Measurements from ENCODE around the gene TTYH3.

The TTYH3 gene

GRCh38 chr7:2640482-2640830 lies 8.7 kb downstream of the TTYH3 start:
- TF ChIP-seq FOXA1 (IDR thresholded peaks at IDR 0.05) (no peak), FOXK2 (IDR thresholded peaks at IDR 0.05) (no peak), L3MBTL2 (conservative IDR thresholded peaks at IDR 0.05) (no peak), HDGF (IDR thresholded peaks at IDR 0.05; ENCODE audit: borderline replicate concordance) (no peak), SUZ12 (IDR thresholded peaks at IDR 0.05) (no peak), LEF1 (IDR thresholded peaks at IDR 0.05; ENCODE audit: borderline replicate concordance) (no peak), NFRKB (IDR thresholded peaks at IDR 0.05) (no peak)
- POLR2A ChIA-PET, result no interaction called here
- DNase-seq (ENCODE audit: extremely low spot score), result no peak
- CTCF ChIA-PET, result no interaction called here

- DNase-seq (ENCODE audit: extremely low spot score), result no peak
- CTCF ChIA-PET, result no interaction called here
- POLR2A ChIA-PET, result no interaction called here
- TF ChIP-seq L3MBTL2 (conservative IDR thresholded peaks at IDR 0.05) (no peak), CTBP1 (IDR thresholded peaks at IDR 0.05; ENCODE audit: borderline replicate concordance) (no peak), LEF1 (IDR thresholded peaks at IDR 0.05; ENCODE audit: borderline replicate concordance) (no peak), ZNF384 (IDR thresholded peaks at IDR 0.05) (no peak)
Observed at GRCh38 chr7:2640846-2641316, 9.1 kb downstream of the TTYH3 start.

- CTCF ChIA-PET, result interaction anchor here (1.9 kb wide), 1 partner anchor 9 kb away, joined by 9 read pairs; no protein-coding TSS in a partner anchor
- no peak for TF ChIP-seq HDGF (IDR thresholded peaks at IDR 0.05; ENCODE audit: borderline replicate concordance)
- TF ChIP-seq TARDBP (IDR thresholded peaks at IDR 0.05), result no peak
- no peak for TF ChIP-seq FOXK2 (IDR thresholded peaks at IDR 0.05)
- no peak for TF ChIP-seq CTBP1 (IDR thresholded peaks at IDR 0.05; ENCODE audit: borderline replicate concordance)
- no peak for TF ChIP-seq FOXA1 (IDR thresholded peaks at IDR 0.05)
- no peak for TF ChIP-seq SP1 (IDR thresholded peaks at IDR 0.05)
- no peak for TF ChIP-seq FOXM1 (IDR thresholded peaks at IDR 0.05; ENCODE audit: borderline replicate concordance)
- no peak for TF ChIP-seq SUZ12 (IDR thresholded peaks at IDR 0.05)
- TF ChIP-seq NFRKB (IDR thresholded peaks at IDR 0.05), result no peak
- TF ChIP-seq LEF1 (IDR thresholded peaks at IDR 0.05; ENCODE audit: borderline replicate concordance), result no peak
- TF ChIP-seq L3MBTL2 (conservative IDR thresholded peaks at IDR 0.05), result no peak
- no peak for TF ChIP-seq BHLHE40 (IDR thresholded peaks at IDR 0.05; ENCODE audit: borderline replicate concordance)
- TF ChIP-seq PKNOX1 (IDR thresholded peaks at IDR 0.05), result no peak
- no peak for TF ChIP-seq ZNF384 (IDR thresholded peaks at IDR 0.05)
- no peak for TF ChIP-seq ELF4 (IDR thresholded peaks at IDR 0.05)
- TF ChIP-seq ARNT (IDR thresholded peaks at IDR 0.05), result no peak
- no peak for DNase-seq (ENCODE audit: extremely low spot score)
- POLR2A ChIA-PET, result no interaction called here
Observed at GRCh38 chr7:2641406-2642393, 9.9 kb downstream of the TTYH3 start.

GRCh38 chr7:2643386-2644219 lies 11.8 kb downstream of the TTYH3 start:
- DNase-seq (ENCODE audit: extremely low spot score), result no peak
- POLR2A ChIA-PET, result interaction anchor here (1.3 to 1.9 kb wide), 2 partner anchors 10 to 12 kb away, joined by 3 to 4 read pairs; partner anchors contain the start of gene TTYH3
- TF ChIP-seq HDGF (IDR thresholded peaks at IDR 0.05; ENCODE audit: borderline replicate concordance) (no peak), ELF4 (IDR thresholded peaks at IDR 0.05) (no peak), TARDBP (IDR thresholded peaks at IDR 0.05) (no peak), NFRKB (IDR thresholded peaks at IDR 0.05) (no peak), FOXK2 (IDR thresholded peaks at IDR 0.05) (no peak), FOXM1 (IDR thresholded peaks at IDR 0.05; ENCODE audit: borderline replicate concordance) (no peak), PKNOX1 (IDR thresholded peaks at IDR 0.05) (no peak), ARNT (IDR thresholded peaks at IDR 0.05) (no peak), CTBP1 (IDR thresholded peaks at IDR 0.05; ENCODE audit: borderline replicate concordance) (no peak), ZNF384 (IDR thresholded peaks at IDR 0.05) (no peak)
- CTCF ChIA-PET, result interaction anchor here (0.7 to 1.9 kb wide), 2 partner anchors 8 to 9 kb away, joined by 6 to 9 read pairs; no protein-coding TSS in a partner anchor

GRCh38 chr7:2644220-2644561 lies 12.4 kb downstream of the TTYH3 start:
- TF ChIP-seq HDGF (IDR thresholded peaks at IDR 0.05; ENCODE audit: borderline replicate concordance), result no peak
- TF ChIP-seq FOXA1 (IDR thresholded peaks at IDR 0.05), result no peak
- no peak for TF ChIP-seq LEF1 (IDR thresholded peaks at IDR 0.05; ENCODE audit: borderline replicate concordance)
- ChIA-PET POLR2A (interaction anchor here (1.9 kb wide), 1 partner anchor 13 kb away, joined by 4 read pairs; the partner anchor contains the start of gene TTYH3), CTCF (no interaction called here)
- no peak for DNase-seq (ENCODE audit: extremely low spot score)

- TF ChIP-seq TARDBP (IDR thresholded peaks at IDR 0.05) (no peak), L3MBTL2 (conservative IDR thresholded peaks at IDR 0.05) (no peak), PKNOX1 (IDR thresholded peaks at IDR 0.05) (no peak), BHLHE40 (IDR thresholded peaks at IDR 0.05; ENCODE audit: borderline replicate concordance) (no peak), NFRKB (IDR thresholded peaks at IDR 0.05) (no peak), ZNF384 (IDR thresholded peaks at IDR 0.05) (no peak), ELF4 (IDR thresholded peaks at IDR 0.05) (no peak), LEF1 (IDR thresholded peaks at IDR 0.05; ENCODE audit: borderline replicate concordance) (no peak), HDGF (IDR thresholded peaks at IDR 0.05; ENCODE audit: borderline replicate concordance) (no peak), SUZ12 (IDR thresholded peaks at IDR 0.05) (no peak)
- no peak for DNase-seq (ENCODE audit: extremely low spot score)
- ChIA-PET POLR2A (interaction anchor here (1.9 kb wide), 1 partner anchor 13 kb away, joined by 4 read pairs; the partner anchor contains the start of gene TTYH3), CTCF (interaction anchor here (0.7 kb wide), 1 partner anchor 36 kb away, joined by 4 read pairs; no protein-coding TSS in a partner anchor)
Observed at GRCh38 chr7:2644562-2645273, 12.9 kb downstream of the TTYH3 start.

All from HEK293T (cell line).